ENCODE data around the gene GHR.

Gene GHR

GRCh38 chr5:42591015-42591414 is 167.8 kb downstream of the GHR start:
- H3K27me3 ChIP-seq (ENCODE audit: insufficient read depth, insufficient read length): no peaks in the 10 kb centered on the region
- no peaks in the 10 kb centered on the region for H3K9me3 ChIP-seq (ENCODE audit: insufficient read depth, low read length)
- H3K4me3 ChIP-seq (ENCODE audit: insufficient read length, low read depth): no peak overlapping the region
- no peak for DNase-seq (ENCODE audit: low read depth, low spot score)
- H3K9ac ChIP-seq (ENCODE audit: insufficient read length, low read depth): no peak overlapping the region
- no peaks in the 10 kb centered on the region for H3K36me3 ChIP-seq (ENCODE audit: insufficient read depth, insufficient read length, low read length)
- TF ChIP-seq ZNF274 (IDR thresholded peaks at IDR 0.05; ENCODE audit: low read depth, low read length): no peak
- TF ChIP-seq YY1 (IDR thresholded peaks at IDR 0.05; ENCODE audit: insufficient read depth, insufficient read length): no peak
- TF ChIP-seq SUZ12 (IDR thresholded peaks at IDR 0.05; ENCODE audit: extremely low read depth, insufficient read depth, insufficient read length): no peak
- no peaks in the 10 kb centered on the region for H3K4me1 ChIP-seq (ENCODE audit: insufficient read depth, insufficient read length)

- TF ChIP-seq ZNF274 (IDR thresholded peaks at IDR 0.05; ENCODE audit: low read depth, low read length) (no peak), SUZ12 (IDR thresholded peaks at IDR 0.05; ENCODE audit: extremely low read depth, insufficient read depth, insufficient read length) (no peak), YY1 (IDR thresholded peaks at IDR 0.05; ENCODE audit: insufficient read depth, insufficient read length) (no peak)
- H3K9me3 ChIP-seq (ENCODE audit: insufficient read depth, low read length): no peaks in the 10 kb centered on the region
Observed at GRCh38 chr5:42592401-42593140, 169.3 kb downstream of the GHR start.

GRCh38 chr5:42593591-42593990 is 170.4 kb downstream of the GHR start:
- no peak for DNase-seq (ENCODE audit: low read depth, low spot score)
- H3K4me1 ChIP-seq (ENCODE audit: insufficient read depth, insufficient read length): no peaks in the 10 kb centered on the region

More at GRCh38 chr5:42592401-42593140, 169.3 kb downstream of the GHR start:
- H3K9ac ChIP-seq (ENCODE audit: insufficient read length, low read depth): no peak overlapping the region
- no peaks in the 10 kb centered on the region for H3K27me3 ChIP-seq (ENCODE audit: insufficient read depth, insufficient read length)
- DNase-seq (ENCODE audit: low read depth, low spot score): no peak
- no peaks in the 10 kb centered on the region for H3K36me3 ChIP-seq (ENCODE audit: insufficient read depth, insufficient read length, low read length)
- no peaks in the 10 kb centered on the region for H3K4me1 ChIP-seq (ENCODE audit: insufficient read depth, insufficient read length)
- H3K4me3 ChIP-seq (ENCODE audit: insufficient read length, low read depth): no peak overlapping the region

GRCh38 chr5:42595597-42595996 is 172.4 kb downstream of the GHR start:
- no peak for DNase-seq (ENCODE audit: low read depth, low spot score)
- no peak for TF ChIP-seq YY1 (IDR thresholded peaks at IDR 0.05; ENCODE audit: insufficient read depth, insufficient read length)
- no peak for TF ChIP-seq ZNF274 (IDR thresholded peaks at IDR 0.05; ENCODE audit: low read depth, low read length)
- no peak for TF ChIP-seq SUZ12 (IDR thresholded peaks at IDR 0.05; ENCODE audit: extremely low read depth, insufficient read depth, insufficient read length)

More at GRCh38 chr5:42593591-42593990, 170.4 kb downstream of the GHR start:
- Histone ChIP-seq H3K36me3 (ENCODE audit: insufficient read depth, insufficient read length, low read length) (no peaks in the 10 kb centered on the region), H3K27me3 (ENCODE audit: insufficient read depth, insufficient read length) (no peaks in the 10 kb centered on the region), H3K9ac (ENCODE audit: insufficient read length, low read depth) (no peak overlapping the region), H3K9me3 (ENCODE audit: insufficient read depth, low read length) (no peaks in the 10 kb centered on the region), H3K4me3 (ENCODE audit: insufficient read length, low read depth) (no peak overlapping the region)
- TF ChIP-seq YY1 (IDR thresholded peaks at IDR 0.05; ENCODE audit: insufficient read depth, insufficient read length) (no peak), ZNF274 (IDR thresholded peaks at IDR 0.05; ENCODE audit: low read depth, low read length) (no peak), SUZ12 (IDR thresholded peaks at IDR 0.05; ENCODE audit: extremely low read depth, insufficient read depth, insufficient read length) (no peak)

GRCh38 chr5:42596817-42597216 is 173.6 kb downstream of the GHR start:
- H3K4me3 ChIP-seq (ENCODE audit: insufficient read length, low read depth): no peak overlapping the region

More at GRCh38 chr5:42595597-42595996, 172.4 kb downstream of the GHR start:
- H3K36me3 ChIP-seq (ENCODE audit: insufficient read depth, insufficient read length, low read length): no peaks in the 10 kb centered on the region
- H3K9ac ChIP-seq (ENCODE audit: insufficient read length, low read depth): no peak overlapping the region
- H3K27me3 ChIP-seq (ENCODE audit: insufficient read depth, insufficient read length): no peaks in the 10 kb centered on the region
- H3K4me3 ChIP-seq (ENCODE audit: insufficient read length, low read depth): no peak overlapping the region
- H3K4me1 ChIP-seq (ENCODE audit: insufficient read depth, insufficient read length): no peaks in the 10 kb centered on the region
- no peaks in the 10 kb centered on the region for H3K9me3 ChIP-seq (ENCODE audit: insufficient read depth, low read length)

GRCh38 chr5:42597318-42597937 is 174.2 kb downstream of the GHR start:
- TF ChIP-seq YY1 (IDR thresholded peaks at IDR 0.05; ENCODE audit: insufficient read depth, insufficient read length): no peak
- no peak for TF ChIP-seq ZNF274 (IDR thresholded peaks at IDR 0.05; ENCODE audit: low read depth, low read length)
- no peak for TF ChIP-seq SUZ12 (IDR thresholded peaks at IDR 0.05; ENCODE audit: extremely low read depth, insufficient read depth, insufficient read length)
- Histone ChIP-seq H3K4me3 (ENCODE audit: insufficient read length, low read depth) (no peak overlapping the region), H3K9ac (ENCODE audit: insufficient read length, low read depth) (no peak overlapping the region), H3K9me3 (ENCODE audit: insufficient read depth, low read length) (no peaks in the 10 kb centered on the region), H3K4me1 (ENCODE audit: insufficient read depth, insufficient read length) (no peaks in the 10 kb centered on the region), H3K27me3 (ENCODE audit: insufficient read depth, insufficient read length) (no peaks in the 10 kb centered on the region), H3K36me3 (ENCODE audit: insufficient read depth, insufficient read length, low read length) (no peaks in the 10 kb centered on the region)
- no peak for DNase-seq (ENCODE audit: low read depth, low spot score)

More at GRCh38 chr5:42596817-42597216, 173.6 kb downstream of the GHR start:
- Histone ChIP-seq H3K9me3 (ENCODE audit: insufficient read depth, low read length) (no peaks in the 10 kb centered on the region), H3K27me3 (ENCODE audit: insufficient read depth, insufficient read length) (no peaks in the 10 kb centered on the region), H3K9ac (ENCODE audit: insufficient read length, low read depth) (no peak overlapping the region), H3K4me1 (ENCODE audit: insufficient read depth, insufficient read length) (no peaks in the 10 kb centered on the region), H3K36me3 (ENCODE audit: insufficient read depth, insufficient read length, low read length) (no peaks in the 10 kb centered on the region)
- DNase-seq (ENCODE audit: low read depth, low spot score): no peak
- TF ChIP-seq ZNF274 (IDR thresholded peaks at IDR 0.05; ENCODE audit: low read depth, low read length): no peak
- no peak for TF ChIP-seq YY1 (IDR thresholded peaks at IDR 0.05; ENCODE audit: insufficient read depth, insufficient read length)
- TF ChIP-seq SUZ12 (IDR thresholded peaks at IDR 0.05; ENCODE audit: extremely low read depth, insufficient read depth, insufficient read length): no peak

GRCh38 chr5:42598311-42598710 is 175.1 kb downstream of the GHR start:
- Histone ChIP-seq H3K4me3 (ENCODE audit: insufficient read length, low read depth) (no peak overlapping the region), H3K36me3 (ENCODE audit: insufficient read depth, insufficient read length, low read length) (no peaks in the 10 kb centered on the region), H3K27me3 (ENCODE audit: insufficient read depth, insufficient read length) (no peaks in the 10 kb centered on the region), H3K9ac (ENCODE audit: insufficient read length, low read depth) (no peak overlapping the region), H3K4me1 (ENCODE audit: insufficient read depth, insufficient read length) (no peaks in the 10 kb centered on the region), H3K9me3 (ENCODE audit: insufficient read depth, low read length) (no peaks in the 10 kb centered on the region)
- TF ChIP-seq YY1 (IDR thresholded peaks at IDR 0.05; ENCODE audit: insufficient read depth, insufficient read length) (no peak), ZNF274 (IDR thresholded peaks at IDR 0.05; ENCODE audit: low read depth, low read length) (no peak), SUZ12 (IDR thresholded peaks at IDR 0.05; ENCODE audit: extremely low read depth, insufficient read depth, insufficient read length) (no peak)
- no peak for DNase-seq (ENCODE audit: low read depth, low spot score)

Data from NT2/D1 (cell line).